DND-41 (cell line): ENCODE results near the gene ARL6.

Experiments
- ATAC-seq: fragments of 200-7000 bp; cut with Tn5 transposase; 3 replicates; pipeline ENCODE4 v1.9.1; 2021; ENCODE audit warnings: low read depth; ENCODE audit not compliant: insufficient read depth
- DNase-seq: peaks from one replicate; pipeline ENCODE4 v3.0.0-alpha.2; 2020
- H2AFZ ChIP-seq: 2 replicates; pipeline ENCODE4 v1.6.0; 2012; ENCODE audit warnings: low read depth, low read length
- H3K27ac ChIP-seq: 2 replicates; pipeline ENCODE4 v1.5.1; 2012; ENCODE audit warnings: low read length, inconsistent platforms
- H3K27me3 ChIP-seq: fragments of 200-600 bp; sonication (generic); 2 replicates; pipeline ENCODE4 v1.6.0; 2012; ENCODE audit warnings: low read length, mild to moderate bottlenecking, inconsistent platforms; ENCODE audit not compliant: insufficient read depth, poor library complexity
- H3K36me3 ChIP-seq: 2 replicates; pipeline ENCODE4 v1.5.1; 2012; ENCODE audit warnings: low read length, inconsistent platforms; ENCODE audit not compliant: insufficient read depth
- H3K4me1 ChIP-seq: 2 replicates; pipeline ENCODE4 v1.5.1; 2012; ENCODE audit warnings: mild to moderate bottlenecking, low read length; ENCODE audit not compliant: insufficient read depth
- H3K4me2 ChIP-seq: 2 replicates; pipeline ENCODE4 v1.6.0; 2012; ENCODE audit warnings: mild to moderate bottlenecking, moderate library complexity, low read length, inconsistent platforms; ENCODE audit not compliant: insufficient read depth
- H3K4me3 ChIP-seq, 2 experiments: fragments of 200-600 bp in 1 of 2; shearing (Covaris generic) in 1 of 2; 2 replicates each; pipeline ENCODE4 v1.5.1; 2012 to 2016; ENCODE audit warnings: inconsistent platforms in 2 of 2, low read length in 2 of 2, mild to moderate bottlenecking in 2 of 2, low read depth in 1 of 2, moderate library complexity in 1 of 2
- H3K79me2 ChIP-seq: 2 replicates; pipeline ENCODE4 v1.6.0; 2012; ENCODE audit warnings: low read length, inconsistent platforms; ENCODE audit not compliant: insufficient read depth
- H3K9ac ChIP-seq: 2 replicates; pipeline ENCODE4 v1.6.0; 2012; ENCODE audit warnings: low read depth, mild to moderate bottlenecking, inconsistent platforms, low read length, moderate library complexity
- H3K9me3 ChIP-seq: 2 replicates; pipeline ENCODE4 v1.5.1; 2012; ENCODE audit warnings: low read length, moderate library complexity, mild to moderate bottlenecking, inconsistent platforms; ENCODE audit not compliant: insufficient read depth, severe bottlenecking
- H4K20me1 ChIP-seq: 2 replicates; pipeline ENCODE4 v1.6.0; 2012; ENCODE audit warnings: low read length; ENCODE audit not compliant: insufficient read depth
- EZH2 ChIP-seq: IDR thresholded peaks from 3 replicates; pipeline ENCODE4 v1.6.1; 2012; ENCODE audit warnings: borderline replicate concordance, low read depth, mild to moderate bottlenecking, moderate library complexity, low read length, inconsistent platforms; ENCODE audit not compliant: severe bottlenecking
- TF ChIP-seq, protein P1 (sequence below): IDR thresholded peaks from 2 replicates; pipeline ENCODE4 v1.5.1; 2012; ENCODE audit warnings: borderline replicate concordance, low read length, moderate library complexity, mild to moderate bottlenecking; ENCODE audit not compliant: poor library complexity, severe bottlenecking; ENCODE audit errors: extremely low read depth

ARL6 gene

DNA sequence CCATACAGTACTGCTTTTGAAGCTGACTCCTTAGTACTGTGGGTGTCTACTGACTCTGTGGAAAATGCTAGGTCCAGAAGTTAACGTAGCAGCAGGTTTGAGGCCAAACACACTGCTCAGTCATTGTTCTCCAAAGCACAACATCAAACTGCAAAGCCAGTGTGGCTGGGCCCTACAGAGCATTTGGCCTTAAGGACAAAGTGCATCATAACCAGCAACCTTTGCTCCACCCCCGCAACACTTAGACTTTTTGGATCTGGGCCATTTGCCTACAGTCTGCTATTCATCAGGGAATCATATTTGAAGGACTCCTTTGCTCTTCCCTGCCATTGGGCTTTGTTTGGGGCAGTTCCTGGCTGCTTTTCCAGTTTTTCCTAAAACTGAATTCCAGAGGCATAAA is 43.1 kb upstream of the ARL6 start:
- Histone ChIP-seq H3K9ac (no peak overlapping the region), H3K79me2 (no peaks in the 10 kb centered on the region), H3K4me3 (no peak overlapping the region), H3K4me2 (no peak overlapping the region), H3K27me3 (peaks cover 8% of the 10 kb centered on the region), H3K36me3 (no peaks in the 10 kb centered on the region), H3K27ac (no peak overlapping the region), H2AFZ (no peak overlapping the region), H3K9me3 (no peaks in the 10 kb centered on the region), H3K4me1 (peaks cover 2% of the 10 kb centered on the region; the same call in 1 of the 2 replicates), H4K20me1 (no peaks in the 10 kb centered on the region)
- ATAC-seq (no peak), DNase-seq (no peak)
- no peak for TF ChIP-seq EZH2
- TF ChIP-seq, protein P1, sequence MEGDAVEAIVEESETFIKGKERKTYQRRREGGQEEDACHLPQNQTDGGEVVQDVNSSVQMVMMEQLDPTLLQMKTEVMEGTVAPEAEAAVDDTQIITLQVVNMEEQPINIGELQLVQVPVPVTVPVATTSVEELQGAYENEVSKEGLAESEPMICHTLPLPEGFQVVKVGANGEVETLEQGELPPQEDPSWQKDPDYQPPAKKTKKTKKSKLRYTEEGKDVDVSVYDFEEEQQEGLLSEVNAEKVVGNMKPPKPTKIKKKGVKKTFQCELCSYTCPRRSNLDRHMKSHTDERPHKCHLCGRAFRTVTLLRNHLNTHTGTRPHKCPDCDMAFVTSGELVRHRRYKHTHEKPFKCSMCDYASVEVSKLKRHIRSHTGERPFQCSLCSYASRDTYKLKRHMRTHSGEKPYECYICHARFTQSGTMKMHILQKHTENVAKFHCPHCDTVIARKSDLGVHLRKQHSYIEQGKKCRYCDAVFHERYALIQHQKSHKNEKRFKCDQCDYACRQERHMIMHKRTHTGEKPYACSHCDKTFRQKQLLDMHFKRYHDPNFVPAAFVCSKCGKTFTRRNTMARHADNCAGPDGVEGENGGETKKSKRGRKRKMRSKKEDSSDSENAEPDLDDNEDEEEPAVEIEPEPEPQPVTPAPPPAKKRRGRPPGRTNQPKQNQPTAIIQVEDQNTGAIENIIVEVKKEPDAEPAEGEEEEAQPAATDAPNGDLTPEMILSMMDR = no peak

DNA sequence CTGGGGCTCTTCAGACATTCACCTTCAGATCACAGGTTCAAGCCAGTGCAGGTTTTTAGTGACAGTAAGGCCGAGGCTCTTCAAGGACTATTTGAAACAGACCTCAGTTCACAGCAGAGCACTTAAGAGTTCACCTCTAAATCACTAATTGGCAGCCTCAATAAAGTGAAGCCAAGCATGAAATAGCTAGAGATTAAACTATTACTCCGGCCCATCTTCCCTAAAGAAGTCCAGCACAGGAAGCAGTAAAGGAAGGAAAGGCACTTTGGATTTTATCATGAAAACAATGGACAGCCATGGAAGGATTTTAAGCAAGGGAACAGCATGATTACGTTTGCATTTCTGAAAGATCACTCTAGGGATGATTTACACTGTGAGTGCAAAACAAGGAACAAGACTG is 27.6 kb upstream of the ARL6 start:
- Histone ChIP-seq H3K4me2 (no peak overlapping the region), H3K27me3 (no peaks in the 10 kb centered on the region), H3K9ac (no peak overlapping the region), H4K20me1 (no peaks in the 10 kb centered on the region), H2AFZ (no peak overlapping the region), H3K79me2 (no peaks in the 10 kb centered on the region), H3K4me1 (no peaks in the 10 kb centered on the region), H3K4me3 (no peak overlapping the region), H3K36me3 (no peaks in the 10 kb centered on the region), H3K9me3 (no peaks in the 10 kb centered on the region), H3K27ac (no peak overlapping the region)
- DNase-seq (no peak), ATAC-seq (no peak)
- no peak for TF ChIP-seq EZH2
- TF ChIP-seq, protein P1 = no peak

DNA sequence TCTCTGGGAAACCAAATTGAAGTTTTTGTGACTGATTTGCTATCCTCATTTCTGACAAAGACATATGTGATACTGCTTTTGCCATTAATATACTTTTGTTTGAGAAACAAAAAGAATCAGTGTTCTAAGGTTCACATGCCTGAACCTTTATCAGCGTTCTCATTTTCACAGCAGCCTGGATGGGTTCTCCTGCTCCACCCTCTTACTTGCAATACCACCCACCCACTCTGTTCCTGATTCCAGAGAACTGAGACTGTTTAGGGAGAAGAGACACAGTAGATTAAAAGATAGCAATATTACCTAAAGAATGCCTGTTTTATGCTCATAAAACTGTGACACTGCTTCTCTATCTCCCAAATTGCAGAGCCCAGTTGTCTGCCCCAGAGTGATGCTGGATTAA is 25.8 kb upstream of the ARL6 start:
- H4K20me1 ChIP-seq = no peaks in the 10 kb centered on the region
- H3K4me1 ChIP-seq = no peaks in the 10 kb centered on the region
- DNase-seq (no peak), ATAC-seq (no peak)
- no peak overlapping the region for H3K9ac ChIP-seq
- H3K4me2 ChIP-seq = no peak overlapping the region
- no peaks in the 10 kb centered on the region for H3K27me3 ChIP-seq
- H3K36me3 ChIP-seq = no peaks in the 10 kb centered on the region
- no peak overlapping the region for H2AFZ ChIP-seq
- no peaks in the 10 kb centered on the region for H3K9me3 ChIP-seq
- no peak overlapping the region for H3K27ac ChIP-seq
- H3K79me2 ChIP-seq = no peaks in the 10 kb centered on the region
- H3K4me3 ChIP-seq = no peak overlapping the region
- TF ChIP-seq EZH2 = no peak
- TF ChIP-seq, protein P1 = no peak

DNA sequence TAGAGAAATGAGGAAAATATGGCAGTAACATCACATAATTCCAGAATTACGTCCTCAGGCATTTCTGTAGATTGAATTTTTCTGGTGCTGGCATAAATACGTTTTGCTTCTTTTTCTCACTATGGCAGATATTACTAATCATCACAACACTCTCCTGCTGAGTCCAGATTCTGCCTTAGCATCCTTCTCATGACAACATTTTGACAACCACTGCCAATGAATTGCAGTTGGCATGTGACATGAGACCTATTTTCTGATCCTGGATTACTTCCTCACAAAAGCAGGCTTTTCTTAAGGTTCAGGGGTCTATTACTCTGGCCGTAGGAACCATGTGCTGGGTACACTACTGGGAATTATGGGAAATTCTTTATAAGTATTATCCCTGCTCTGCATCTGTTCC is 22.5 kb upstream of the ARL6 start:
- ATAC-seq = no peak
- peaks cover 6% of the 10 kb centered on the region for H3K27me3 ChIP-seq

More for the DNA sequence above, 22.5 kb upstream of the ARL6 start:
- Histone ChIP-seq H3K9me3 (no peaks in the 10 kb centered on the region), H3K9ac (no peak overlapping the region), H3K4me2 (no peak overlapping the region), H3K4me3 (no peak overlapping the region), H3K4me1 (no peaks in the 10 kb centered on the region), H3K27ac (no peak overlapping the region), H4K20me1 (no peaks in the 10 kb centered on the region), H3K36me3 (no peaks in the 10 kb centered on the region), H3K79me2 (no peaks in the 10 kb centered on the region), H2AFZ (no peak overlapping the region)
- no peak for DNase-seq
- no peak for TF ChIP-seq EZH2
